Endothelial cell of umbilical vein (primary cell): Measurements from ENCODE around the gene RDH5. TPM values are rescaled to one million over a fixed set of nuclear protein-coding genes. Genes with fewer than 3 reads are reported as not detected.

Experiments used
- BruUV-seq: library from RNA; stranded (reverse); fragments of 400-500 nt; replicated peaks from 2 replicates; lab custom pipeline; 2021; lab: Mats Ljungman, UMichigan
- CTCF ChIA-PET: fragments of 300-600, 350-600 bp; sonication (Branson Sonifier 250); formaldehyde crosslinking; loops from one replicate; lab custom pipeline; 2021; ENCODE audit warnings: antibody characterized with exemption, inconsistent platforms; lab: Charles Lee
- POLR2A ChIA-PET: fragments of 300-600, 350-600 bp; sonication (Branson Sonifier 250); formaldehyde crosslinking; loops from one replicate; lab custom pipeline; 2021; ENCODE audit warnings: antibody characterized with exemption, inconsistent platforms; lab: Charles Lee
- DNase-seq: peaks from one replicate; pipeline ENCODE4 v3.0.0-alpha.2; 2011; ENCODE audit warnings: low read depth, low spot score
- FAIRE-seq: peaks from 2 replicates; lab custom pipeline; 2011; peaks lifted over from hg19 to GRCh38; lab: Jason Lieb, UNC
- H2AFZ ChIP-seq: 2 replicates; pipeline ENCODE4 v1.6.0; 2012; ENCODE audit warnings: low read depth, low read length, control low read depth, inconsistent platforms
- H3K27ac ChIP-seq: 2 replicates; pipeline ENCODE4 v1.5.1; 2011; ENCODE audit warnings: low read depth, mild to moderate bottlenecking, control low read depth, low read length, moderate library complexity; ENCODE audit not compliant: insufficient read depth
- H3K27me3 ChIP-seq, 2 experiments: 2 replicates each; pipeline versions ENCODE4 v1.6.0 to v1.6.1; 2011; ENCODE audit warnings: low read length in 2 of 2, mixed read lengths in 1 of 2; ENCODE audit not compliant: control insufficient read depth in 2 of 2, insufficient read depth in 2 of 2
- H3K36me3 ChIP-seq, 2 experiments: 2 replicates in 1 of 2; 3 replicates in 1 of 2; pipeline ENCODE4 v1.5.1; 2011; ENCODE audit warnings: low read length in 2 of 2, mild to moderate bottlenecking in 1 of 2, moderate library complexity in 1 of 2; ENCODE audit not compliant: control insufficient read depth in 2 of 2, insufficient read depth in 2 of 2; ENCODE audit errors: extremely low read depth in 1 of 2
- H3K4me1 ChIP-seq: 3 replicates; pipeline ENCODE4 v1.5.1; 2011; ENCODE audit warnings: mild to moderate bottlenecking, low read length; ENCODE audit not compliant: control insufficient read depth, insufficient read depth; ENCODE audit errors: extremely low read depth
- H3K4me2 ChIP-seq: 2 replicates; pipeline ENCODE4 v1.6.1; 2011; ENCODE audit warnings: low read length, control low read depth, mixed read lengths; ENCODE audit not compliant: insufficient read depth
- H3K4me3 ChIP-seq, 3 experiments: fragments of 200-600 bp in 1 of 3; sonication (generic), shearing (Covaris generic) in 1 of 3; replicated peaks in 1 of 3; 2 replicates each; pipeline ENCODE4 v1.5.1; 2011 to 2016; ENCODE audit warnings: control low read depth in 3 of 3, low read length in 3 of 3, mild to moderate bottlenecking in 2 of 3, inconsistent platforms in 1 of 3, low read depth in 1 of 3, moderate library complexity in 1 of 3; ENCODE audit not compliant: insufficient read depth in 1 of 3
- H3K79me2 ChIP-seq: 2 replicates; pipeline ENCODE4 v1.6.0; 2012; ENCODE audit warnings: low read length, inconsistent platforms; ENCODE audit not compliant: control insufficient read depth, insufficient read depth
- H3K9ac ChIP-seq: replicated peaks from 2 replicates; pipeline ENCODE3; 2011; ENCODE audit warnings: low read length, control low read depth; ENCODE audit not compliant: insufficient read depth; ENCODE audit errors: extremely low read depth
- H3K9me1 ChIP-seq: replicated peaks from 3 replicates; pipeline ENCODE4 v1.6.0; 2011; ENCODE audit warnings: mild to moderate bottlenecking, low read length; ENCODE audit not compliant: control insufficient read depth, insufficient read depth; ENCODE audit errors: extremely low read depth
- H3K9me3 ChIP-seq: replicated peaks from 2 replicates; pipeline ENCODE4 v1.5.1; 2012; ENCODE audit warnings: low read length, inconsistent platforms; ENCODE audit not compliant: control insufficient read depth, insufficient read depth
- H4K20me1 ChIP-seq: replicated peaks from 2 replicates; pipeline ENCODE3; 2011; ENCODE audit warnings: mild to moderate bottlenecking, low read length; ENCODE audit not compliant: control insufficient read depth, insufficient read depth; ENCODE audit errors: extremely low read depth
- CTCF ChIP-seq, 2 donors: IDR thresholded peaks; 1 replicate in 1 of 2; 2 replicates in 1 of 2; pipeline ENCODE4 v1.5.1; 2011; ENCODE audit warnings: low read length in 2 of 2, mild to moderate bottlenecking in 2 of 2, moderate library complexity in 2 of 2, control low read depth in 1 of 2, inconsistent platforms in 1 of 2, low read depth in 1 of 2; ENCODE audit not compliant: insufficient read depth in 1 of 2; ENCODE audit errors: extremely low read depth in 1 of 2
- EZH2 ChIP-seq: IDR thresholded peaks from 2 replicates; pipeline ENCODE4 v1.6.1; 2012; ENCODE audit warnings: borderline replicate concordance, low read depth, mild to moderate bottlenecking, moderate library complexity, low read length, inconsistent platforms; ENCODE audit not compliant: severe bottlenecking
- FOS ChIP-seq: IDR thresholded peaks from 2 replicates; pipeline ENCODE4 v1.6.1; 2011; ENCODE audit warnings: mild to moderate bottlenecking, low read length, moderate library complexity, borderline replicate concordance; ENCODE audit not compliant: insufficient read depth
- GATA2 ChIP-seq: IDR thresholded peaks from 2 replicates; pipeline ENCODE4 v1.7.0; 2011; ENCODE audit warnings: low read depth, mild to moderate bottlenecking, moderate library complexity, mixed read lengths, low read length; ENCODE audit not compliant: insufficient read length, insufficient read depth
- JUN ChIP-seq: IDR thresholded peaks from 2 replicates; pipeline ENCODE4 v1.6.1; 2011; ENCODE audit warnings: borderline replicate concordance, low read depth; ENCODE audit not compliant: insufficient read length, insufficient read depth
- MAX ChIP-seq: IDR thresholded peaks from 2 replicates; pipeline ENCODE4 v1.6.1; 2011; ENCODE audit not compliant: insufficient read depth, insufficient read length
- MYC ChIP-seq: IDR thresholded peaks from one replicate; pipeline ENCODE4 v1.6.1; 2011; ENCODE audit warnings: mild to moderate bottlenecking, low read depth, low read length
- POLR2A ChIP-seq: IDR thresholded peaks from 2 replicates; pipeline ENCODE4 v1.6.1; 2012; ENCODE audit warnings: low read depth, mild to moderate bottlenecking, control low read depth, low read length
- POLR2AphosphoS5 ChIP-seq: IDR thresholded peaks from 2 replicates; pipeline ENCODE4 v1.6.1; 2012; ENCODE audit warnings: low read depth, mild to moderate bottlenecking, control low read depth, low read length, moderate library complexity; ENCODE audit not compliant: insufficient read depth
- dilution Hi-C: fragments of 300-500 bp; cut with MboI; formaldehyde crosslinking; loops from one replicate; pipeline ENCODE4 v1.15.0; 2019; ENCODE audit warnings: low sequenced_read_pairs; ENCODE audit not compliant: extremely low pct_ligation_motif_present
- intact Hi-C: fragments of 100-400 bp; cut with micrococcal nuclease; formaldehyde crosslinking; loops from one replicate; pipeline ENCODE4 v1.10.0; 2022
- polyA plus RNA-seq, 4 experiments: library from polyadenylated mRNA; depleted of rRNA in 3 of 4; stranded (reverse) in 3 of 4; unstranded in 1 of 4; fragments of >200 nt; gene quantifications; 2 replicates each; pipeline versions ENCODE4 v1.2.1 to v1.2.3, GENCODE V29; 2011 to 2012; ENCODE audit warnings: missing spikeins in 1 of 4
- total RNA-seq: library from RNA; stranded (reverse); gene quantifications from 2 replicates; pipeline ENCODE4 v1.2.3, GENCODE V29; 2021

The RDH5 gene
- total and polyA plus RNA-seq, 2 donors (not counting 3 experiments of a cell fraction or from before 2014, with no cell fraction given) = 2.7 to 3.7 TPM

GRCh38 chr12:55685671-55686070 is 34.5 kb upstream of the RDH5 start:
- intact Hi-C loops (no loop called here), dilution Hi-C loops (no loop called here)
- Histone ChIP-seq H3K27ac (no peak overlapping the region), H3K4me2 (no peak overlapping the region), H3K9me3 (no peaks in the 10 kb centered on the region), H3K9ac (no peak overlapping the region), H3K4me3 (no peak overlapping the region), H2AFZ (no peak overlapping the region), H3K9me1 (no peaks in the 10 kb centered on the region), H3K27me3 (peaks cover 0 to under 1% of the 10 kb centered on the region in 2 experiments), H3K79me2 (no peaks in the 10 kb centered on the region), H3K36me3 (no peaks in the 10 kb centered on the region), H3K4me1 (no peaks in the 10 kb centered on the region), H4K20me1 (no peaks in the 10 kb centered on the region)
- ChIA-PET POLR2A (no interaction called here), CTCF (no interaction called here)
- no TSS peak for BruUV-seq
- FAIRE-seq = no peak
- TF ChIP-seq MAX (no peak), EZH2 (no peak), GATA2 (no peak), JUN (no peak), POLR2A (no peak), POLR2AphosphoS5 (no peak), MYC (no peak), FOS (no peak), CTCF (IDR thresholded peaks at IDR 0.05; ENCODE audit: extremely low read depth in 1 of 2, insufficient read depth in 1 of 2, low read depth in 1 of 2, low read length in 2 of 2) (no peak)
- no peak for DNase-seq
